ENCODE results near the gene CUL7.
"Not testable (repeated sequence)": the region's sequence is repeated elsewhere in the genome, so short reads cannot be mapped to it uniquely, and the experiment has no call there.

CUL7 gene

DNA sequence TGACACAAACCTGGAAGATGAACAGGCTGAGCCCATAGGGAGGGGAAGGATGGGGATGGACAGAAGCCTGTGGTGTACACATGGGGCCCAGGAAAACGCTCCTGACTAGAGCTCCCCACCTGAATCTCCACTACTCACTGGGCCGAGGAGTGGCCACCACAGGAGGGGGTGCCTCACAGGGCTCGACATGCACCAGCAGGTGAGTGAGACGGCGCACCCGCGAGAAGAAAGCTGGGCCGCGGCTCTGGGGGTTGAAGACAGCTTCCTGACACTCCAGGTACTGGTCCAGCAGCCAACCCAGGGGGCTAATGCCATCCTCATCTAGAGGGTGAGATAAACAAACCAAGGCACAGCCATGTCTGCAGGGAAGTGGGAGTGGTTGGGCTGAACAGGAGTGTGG lies 10.3 kb downstream of the CUL7 start:
- no peaks in the 10 kb centered on the region for H3K27me3 Mint-ChIP-seq
- H3K9me3 Mint-ChIP-seq, result no peaks in the 10 kb centered on the region
- H3K36me3 Mint-ChIP-seq, result peaks cover 51 to 72% of the 10 kb centered on the region in 2 donors
- no peak for ATAC-seq (replicated peaks)
- H3K27ac Mint-ChIP-seq, result no peak overlapping the region
- H3K4me1 Mint-ChIP-seq, result peaks cover 0 to 5% of the 10 kb centered on the region in 2 donors
- no peak overlapping the region for H3K4me3 Mint-ChIP-seq
- no peak for DNase-seq

- peak overlapping the region; percentile 15 for H3K27ac Mint-ChIP-seq
- DNase-seq, result not testable (repeated sequence)
Observed at GRCh38 chr6:43041475-43041874, 12.2 kb downstream of the CUL7 start.

DNA sequence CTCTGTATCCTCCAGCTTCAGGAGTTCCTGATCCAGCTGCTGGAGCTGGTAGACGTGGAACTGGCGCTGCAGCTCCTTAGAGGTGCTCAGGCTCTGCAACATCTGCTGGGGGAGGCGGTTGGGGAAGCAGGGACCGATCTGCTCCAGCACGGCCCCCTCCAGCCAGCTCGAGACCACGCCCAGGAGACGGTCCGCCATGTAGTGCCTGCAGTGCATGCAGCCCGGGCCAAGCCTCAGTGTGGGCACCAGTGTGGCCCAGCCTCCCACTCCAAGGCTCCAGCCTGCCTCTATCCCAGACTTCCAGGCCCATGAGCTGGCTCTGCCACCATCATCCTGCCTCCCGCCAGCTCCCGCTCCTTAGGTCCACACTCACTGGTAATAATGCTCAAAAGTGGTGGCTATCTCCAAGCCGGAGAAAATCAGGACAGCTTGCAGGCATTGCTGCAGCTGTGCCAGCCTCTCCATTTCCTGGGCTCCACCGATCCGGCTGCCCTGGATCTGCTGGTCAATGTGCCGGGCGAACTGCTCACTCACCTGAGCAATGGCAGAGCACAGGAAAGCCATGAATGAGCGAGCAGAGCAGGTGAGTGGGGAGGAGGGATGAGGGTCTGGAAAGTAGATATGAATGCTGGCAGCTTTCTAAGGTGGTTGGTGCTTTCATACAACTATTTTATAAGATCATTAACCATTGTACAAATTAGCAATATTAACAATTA lies 13.0 kb downstream of the CUL7 start:
- Mint-ChIP-seq H3K9me3 (no peaks in the 10 kb centered on the region), H3K4me3 (no peak overlapping the region), H3K27me3 (no peaks in the 10 kb centered on the region), H3K27ac (no peak overlapping the region), H3K4me1 (no peaks in the 10 kb centered on the region), H3K36me3 (peaks cover 50 to 77% of the 10 kb centered on the region in 2 donors)
- ATAC-seq (replicated peaks), result no peak
- DNase-seq, result no peak

More at GRCh38 chr6:43041475-43041874, 12.2 kb downstream of the CUL7 start:
- H3K36me3 Mint-ChIP-seq, result peaks cover 54 to 81% of the 10 kb centered on the region in 2 donors
- H3K4me3 Mint-ChIP-seq; H3K27me3 Mint-ChIP-seq; H3K4me1 Mint-ChIP-seq; H3K9me3 Mint-ChIP-seq; ATAC-seq (replicated peaks): not testable (repeated sequence)

- no peak overlapping the region for H3K4me3 Mint-ChIP-seq
- H3K27ac Mint-ChIP-seq, result peak overlapping the region; percentile 65
- peaks cover 44 to 73% of the 10 kb centered on the region in 2 donors for H3K36me3 Mint-ChIP-seq
Observed at GRCh38 chr6:43038727-43039126, 14.9 kb downstream of the CUL7 start.

DNA sequence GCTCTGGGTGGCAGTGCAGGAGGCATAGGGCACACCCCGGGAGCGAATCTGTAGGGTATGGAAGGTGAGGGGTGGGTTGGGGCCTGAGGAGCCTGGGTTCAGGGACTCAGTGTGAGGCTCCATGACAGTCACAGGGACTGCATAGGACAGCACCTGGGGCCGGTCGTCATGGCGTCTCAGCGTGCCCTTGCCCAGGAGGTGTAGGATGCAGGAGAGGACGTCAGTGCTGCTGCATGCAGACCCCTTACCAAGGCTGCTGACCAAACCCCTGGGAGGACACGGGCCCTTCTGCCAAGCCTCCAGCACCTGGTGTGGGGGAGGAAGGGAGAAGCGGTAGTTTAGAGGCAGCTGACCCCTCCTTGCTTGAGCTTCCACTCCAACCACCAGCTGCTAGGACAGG lies 15.9 kb downstream of the CUL7 start:
- Mint-ChIP-seq H3K4me3 (peak overlapping the region in 1 of 2 donors; percentile 19), H3K36me3 (peaks cover 38 to 72% of the 10 kb centered on the region in 2 donors), H3K27ac (peak overlapping the region; percentile 57), H3K27me3 (no peaks in the 10 kb centered on the region), H3K9me3 (no peaks in the 10 kb centered on the region), H3K4me1 (peaks cover 4 to 6% of the 10 kb centered on the region in 2 donors)
- DNase-seq, result no peak
- no peak for ATAC-seq (replicated peaks)

More at GRCh38 chr6:43038727-43039126, 14.9 kb downstream of the CUL7 start:
- Mint-ChIP-seq H3K4me1 (no peaks in the 10 kb centered on the region), H3K9me3 (no peaks in the 10 kb centered on the region), H3K27me3 (no peaks in the 10 kb centered on the region)
- ATAC-seq (replicated peaks) (no peak), DNase-seq (no peak)

DNA sequence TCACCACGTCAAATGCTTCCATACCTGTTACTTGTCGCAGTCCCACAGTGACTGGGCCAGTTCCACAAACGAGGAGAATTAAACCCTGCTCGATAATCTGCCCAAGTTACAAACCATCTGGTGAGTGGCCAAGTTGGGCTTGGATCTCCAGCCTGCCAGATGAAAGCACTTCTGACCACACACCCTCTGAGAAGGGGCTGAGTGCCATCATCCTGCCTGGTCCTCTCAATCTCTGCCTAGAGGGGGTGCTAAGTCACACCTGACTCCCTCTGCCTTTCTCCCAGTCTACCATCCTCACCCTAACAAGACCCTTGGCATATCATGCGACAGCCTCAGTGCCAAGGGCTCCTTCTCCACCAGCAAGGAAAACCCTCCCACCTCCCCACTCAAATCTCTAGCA lies 16.5 kb downstream of the CUL7 start:
- Mint-ChIP-seq H3K36me3 (peaks cover 35 to 70% of the 10 kb centered on the region in 2 donors), H3K27ac (peak overlapping the region; percentile 10), H3K27me3 (no peaks in the 10 kb centered on the region), H3K4me1 (peaks cover 4 to 6% of the 10 kb centered on the region in 2 donors), H3K4me3 (peak overlapping the region in 1 of 2 donors; percentile 19), H3K9me3 (no peaks in the 10 kb centered on the region)
- DNase-seq (no peak), ATAC-seq (replicated peaks) (no peak)

- ATAC-seq (replicated peaks) (no peak), DNase-seq (no peak)
- Mint-ChIP-seq H3K27me3 (no peaks in the 10 kb centered on the region), H3K4me3 (no peak overlapping the region), H3K27ac (peak overlapping the region; percentile 20), H3K9me3 (no peaks in the 10 kb centered on the region), H3K36me3 (peaks cover 36 to 70% of the 10 kb centered on the region in 2 donors), H3K4me1 (peaks cover 4 to 6% of the 10 kb centered on the region in 2 donors)
Observed at GRCh38 chr6:43036712-43037111, 16.9 kb downstream of the CUL7 start.

DNA sequence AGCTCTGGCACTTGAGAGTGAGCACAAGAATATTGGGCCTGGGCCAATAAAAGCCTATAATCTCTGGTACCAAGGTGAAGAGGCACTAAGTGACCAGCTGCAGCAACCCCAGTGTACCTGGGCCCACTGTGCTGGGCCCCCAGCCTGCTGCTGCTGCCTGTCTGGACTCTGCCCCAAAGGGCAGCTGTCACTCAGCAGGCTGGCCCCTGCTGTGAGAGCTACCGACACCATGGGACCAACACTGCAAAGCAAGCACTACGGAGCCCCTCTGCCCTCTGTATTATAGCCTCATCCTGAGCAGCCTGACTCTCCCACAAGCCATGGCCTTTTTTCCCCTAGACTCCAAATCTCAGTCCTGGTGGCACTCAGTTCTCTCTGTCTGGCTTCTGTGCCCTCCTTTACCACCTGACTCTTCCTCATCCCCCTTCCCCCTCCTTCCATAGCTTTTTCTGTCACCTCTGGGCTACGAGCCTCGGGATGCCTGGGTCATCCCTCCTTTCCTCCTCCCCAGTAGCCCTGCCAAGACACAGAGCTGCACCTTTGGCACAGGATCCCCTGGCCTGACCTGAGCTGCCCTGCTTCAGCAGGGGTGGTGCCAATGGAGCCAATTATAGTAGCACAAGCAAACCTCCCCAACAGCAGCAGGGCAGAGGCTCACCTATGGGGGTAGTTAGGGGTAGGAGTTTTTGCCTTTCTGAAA lies 18.0 kb downstream of the CUL7 start:
- no peak for ATAC-seq (replicated peaks)
- Mint-ChIP-seq H3K27ac (peak overlapping the region; percentile 11), H3K4me3 (no peak overlapping the region), H3K36me3 (peaks cover 32 to 70% of the 10 kb centered on the region in 2 donors), H3K9me3 (no peaks in the 10 kb centered on the region), H3K27me3 (no peaks in the 10 kb centered on the region), H3K4me1 (peaks cover 4 to 6% of the 10 kb centered on the region in 2 donors)
- DNase-seq, result no peak

DNA sequence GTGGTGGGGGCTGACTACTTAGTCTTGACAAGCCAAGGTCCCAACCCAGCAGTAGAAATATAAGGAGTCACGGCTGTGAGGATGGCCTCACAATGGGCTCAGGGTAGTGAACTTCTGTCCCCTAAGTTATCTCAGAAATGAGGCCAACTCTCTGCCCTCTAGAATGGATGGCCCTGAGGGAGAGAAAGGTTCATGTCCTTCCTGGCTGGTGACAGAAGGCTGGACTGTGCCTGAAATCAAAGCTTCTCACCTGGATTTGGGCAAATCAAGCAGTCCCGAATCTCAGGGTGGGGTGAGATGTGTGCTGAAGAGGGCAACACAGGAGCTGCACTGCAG lies 19.5 kb downstream of the CUL7 start:
- no peak overlapping the region for H3K27ac Mint-ChIP-seq
- ATAC-seq (replicated peaks) (no peak), DNase-seq (no peak)
- H3K27me3 Mint-ChIP-seq, result no peaks in the 10 kb centered on the region
- peaks cover 4 to 6% of the 10 kb centered on the region in 2 donors for H3K4me1 Mint-ChIP-seq
- H3K4me3 Mint-ChIP-seq, result no peak overlapping the region
- H3K9me3 Mint-ChIP-seq, result no peaks in the 10 kb centered on the region
- H3K36me3 Mint-ChIP-seq, result peaks cover 35 to 69% of the 10 kb centered on the region in 2 donors

GRCh38 chr6:43033496-43034189 lies 20.0 kb downstream of the CUL7 start:
- no peak overlapping the region for H3K4me3 Mint-ChIP-seq
- DNase-seq, result no peak
- H3K4me1 Mint-ChIP-seq, result peaks cover 4 to 6% of the 10 kb centered on the region in 2 donors
- no peaks in the 10 kb centered on the region for H3K27me3 Mint-ChIP-seq
- no peaks in the 10 kb centered on the region for H3K9me3 Mint-ChIP-seq
- no peak for ATAC-seq (replicated peaks)
- peaks cover 34 to 68% of the 10 kb centered on the region in 2 donors for H3K36me3 Mint-ChIP-seq
- H3K27ac Mint-ChIP-seq, result peak overlapping the region; percentile 21

- ATAC-seq (replicated peaks), result no peak
- Mint-ChIP-seq H3K27me3 (no peaks in the 10 kb centered on the region), H3K9me3 (no peaks in the 10 kb centered on the region), H3K4me1 (peaks cover 6% of the 10 kb centered on the region in 2 donors), H3K4me3 (no peak overlapping the region), H3K27ac (no peak overlapping the region), H3K36me3 (peaks cover 36 to 64% of the 10 kb centered on the region in 2 donors)
- no peak for DNase-seq
Observed at GRCh38 chr6:43032326-43032725, 21.3 kb downstream of the CUL7 start.

DNA sequence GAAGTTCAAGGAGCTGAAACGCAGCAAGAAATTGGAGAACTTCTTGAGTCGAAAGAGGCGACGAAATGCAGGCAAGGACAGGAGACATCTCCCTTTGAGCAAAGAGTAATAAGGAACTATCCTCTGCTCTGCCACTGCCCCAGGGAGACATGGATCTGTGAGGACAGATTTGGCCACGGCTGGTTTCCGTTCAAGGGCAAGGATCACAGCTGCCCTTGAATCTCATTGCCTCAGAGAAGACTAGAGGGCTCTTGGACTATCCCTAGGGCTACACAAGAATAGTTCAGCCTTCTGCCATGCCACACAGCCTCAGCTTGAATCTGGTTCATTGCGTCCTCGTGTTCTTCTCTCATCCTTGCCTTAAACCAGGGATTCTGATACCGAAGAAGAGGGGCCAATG lies 24.5 kb downstream of the CUL7 start:
- H3K27ac Mint-ChIP-seq, result no peak overlapping the region
- ATAC-seq (replicated peaks), result no peak

DNA sequence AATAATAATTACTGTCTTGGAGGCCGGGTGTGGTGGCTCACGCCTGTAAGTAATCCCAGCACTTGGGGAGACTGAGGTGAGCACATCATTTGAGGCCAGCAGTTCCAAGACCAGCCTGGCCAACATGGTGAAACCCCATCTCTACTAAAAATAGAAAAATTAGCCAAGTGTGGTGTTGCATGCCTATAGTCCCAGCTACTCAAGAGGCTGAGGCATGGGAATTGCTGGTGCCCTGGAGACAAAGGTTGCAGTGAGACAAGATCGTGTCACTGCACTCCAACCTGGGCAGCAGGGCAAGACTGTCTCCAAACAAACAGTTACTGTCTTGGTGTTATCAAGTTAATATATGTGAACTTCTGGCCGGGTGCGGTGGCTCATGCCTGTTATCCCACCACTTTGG lies 27.3 kb downstream of the CUL7 start:
- H3K27ac Mint-ChIP-seq, result no peak overlapping the region
- no peak overlapping the region for H3K4me3 Mint-ChIP-seq
- H3K9me3 Mint-ChIP-seq, result no peaks in the 10 kb centered on the region
- no peaks in the 10 kb centered on the region for H3K27me3 Mint-ChIP-seq
- ATAC-seq (replicated peaks) (no peak), DNase-seq (no peak)
- H3K36me3 Mint-ChIP-seq, result peaks cover 37 to 51% of the 10 kb centered on the region in 2 donors
- H3K4me1 Mint-ChIP-seq, result peaks cover 9 to 15% of the 10 kb centered on the region in 2 donors

More for the DNA sequence above, 24.5 kb downstream of the CUL7 start:
- Mint-ChIP-seq H3K4me3 (no peak overlapping the region), H3K9me3 (no peaks in the 10 kb centered on the region), H3K36me3 (peaks cover 39 to 66% of the 10 kb centered on the region in 2 donors), H3K27me3 (no peaks in the 10 kb centered on the region), H3K4me1 (peaks cover 12 to 14% of the 10 kb centered on the region in 2 donors)
- no peak for DNase-seq

DNA sequence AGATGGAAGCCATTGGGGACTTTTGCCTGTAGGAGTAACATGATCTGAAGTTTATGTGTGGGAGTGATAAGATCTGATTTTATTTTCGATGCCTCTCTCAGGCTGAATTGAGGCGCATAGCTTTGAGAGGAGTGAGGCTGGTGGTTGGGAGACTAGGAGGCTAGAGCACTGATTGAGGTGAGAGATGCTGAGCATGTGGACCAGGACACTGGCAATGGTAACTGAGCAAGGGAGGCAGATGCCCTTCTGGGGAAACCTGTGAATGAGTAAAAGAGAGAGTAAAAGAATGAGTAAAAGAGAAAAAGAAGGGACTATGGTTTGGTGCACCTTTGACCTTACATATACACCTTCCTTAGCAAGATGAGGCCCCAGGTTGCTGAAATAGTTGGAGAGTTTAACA lies 29.2 kb downstream of the CUL7 start:
- DNase-seq (no peak), ATAC-seq (replicated peaks) (no peak)
- Mint-ChIP-seq H3K36me3 (peaks cover 30 to 49% of the 10 kb centered on the region in 2 donors), H3K27ac (no peak overlapping the region), H3K9me3 (no peaks in the 10 kb centered on the region), H3K4me3 (no peak overlapping the region), H3K4me1 (peaks cover 21 to 22% of the 10 kb centered on the region in 2 donors), H3K27me3 (no peaks in the 10 kb centered on the region)

Measured in stimulated activated naive B cell treated with anti-CD40 and anti-IgM and Interleukin-4, amounts not matched to agents 10 μg/mL and 1 μg/mL and 100 μg/mL, for 72 hours (primary cell).